Common myeloid progenitor, CD34-positive (primary cell): Measurements from ENCODE around the gene ERN2.

Experiments
- CTCF ChIA-PET: fragments of 350-600 bp; sonication (Branson Sonifier 250); formaldehyde crosslinking; loops from one replicate; lab custom pipeline; 2021; ENCODE audit warnings: antibody characterized with exemption; lab: Charles Lee
- POLR2A ChIA-PET: fragments of 350-600 bp; sonication (Branson Sonifier 250); formaldehyde crosslinking; loops from one replicate; lab custom pipeline; 2021; ENCODE audit warnings: antibody characterized with exemption; lab: Charles Lee
- DNase-seq, 3 donors: peaks; one replicate each; pipeline versions ENCODE4 v3.0.0 to v3.0.0-alpha.2; 2013
- H3K27ac ChIP-seq, 2 experiments: 1 replicate in 1 of 2; 2 replicates in 1 of 2; pipeline ENCODE4 v1.7.0; 2013; ENCODE audit warnings: inconsistent platforms in 2 of 2, low read length in 2 of 2, mild to moderate bottlenecking in 2 of 2, low read depth in 1 of 2, moderate library complexity in 1 of 2; ENCODE audit not compliant: severe bottlenecking in 2 of 2, insufficient read depth in 1 of 2, poor library complexity in 1 of 2
- H3K27me3 ChIP-seq, 5 experiments: replicated peaks in 2 of 5; 1 replicate in 3 of 5; 2 replicates in 2 of 5; pipeline versions ENCODE4 v1.6.1 to v1.7.0; 2013; ENCODE audit warnings: low read length in 4 of 5, mild to moderate bottlenecking in 2 of 5, moderate library complexity in 2 of 5, inconsistent platforms in 1 of 5; ENCODE audit not compliant: insufficient read depth in 5 of 5, control insufficient read depth in 4 of 5
- H3K36me3 ChIP-seq, 4 experiments: 1 replicate in 2 of 4; 2 replicates in 2 of 4; pipeline versions ENCODE4 v1.6.1 to v1.7.0; 2013; ENCODE audit warnings: low read length in 3 of 4, control low read depth in 1 of 4, mild to moderate bottlenecking in 1 of 4; ENCODE audit not compliant: control insufficient read depth in 4 of 4, insufficient read depth in 4 of 4
- H3K4me1 ChIP-seq, 4 experiments: 1 replicate in 3 of 4; 2 replicates in 1 of 4; pipeline versions ENCODE4 v1.6.1 to v1.7.1; 2013; ENCODE audit warnings: low read length in 3 of 4, mild to moderate bottlenecking in 3 of 4, control low read depth in 1 of 4, inconsistent platforms in 1 of 4, moderate library complexity in 1 of 4; ENCODE audit not compliant: control insufficient read depth in 4 of 4, insufficient read depth in 4 of 4; ENCODE audit errors: control extremely low read depth in 1 of 4
- H3K4me3 ChIP-seq, 7 experiments: 1 replicate in 4 of 7; 2 replicates in 3 of 7; pipeline versions ENCODE4 v1.5.1 to v1.7.0; 2013; ENCODE audit warnings: mild to moderate bottlenecking in 7 of 7, low read length in 6 of 7, moderate library complexity in 6 of 7, inconsistent platforms in 2 of 7, low read depth in 2 of 7, control low read depth in 1 of 7; ENCODE audit not compliant: insufficient read depth in 4 of 7, control insufficient read depth in 1 of 7; ENCODE audit errors: extremely low read depth in 1 of 7
- H3K9me3 ChIP-seq, 5 experiments: 1 replicate in 4 of 5; 2 replicates in 1 of 5; pipeline versions ENCODE4 v1.6.1 to v1.7.1; 2013; ENCODE audit warnings: low read length in 4 of 5, mild to moderate bottlenecking in 2 of 5, inconsistent platforms in 1 of 5, low read depth in 1 of 5, moderate library complexity in 1 of 5; ENCODE audit not compliant: control insufficient read depth in 4 of 5, insufficient read depth in 2 of 5; ENCODE audit errors: control extremely low read depth in 1 of 5
- WGBS: methylation state at CpG from one replicate; pipeline ENCODE4 v1.1.5; 2013; ENCODE audit not compliant: insufficient coverage; 5-methylcytosine and 5-hydroxymethylcytosine counted together

The ERN2 gene

DNA sequence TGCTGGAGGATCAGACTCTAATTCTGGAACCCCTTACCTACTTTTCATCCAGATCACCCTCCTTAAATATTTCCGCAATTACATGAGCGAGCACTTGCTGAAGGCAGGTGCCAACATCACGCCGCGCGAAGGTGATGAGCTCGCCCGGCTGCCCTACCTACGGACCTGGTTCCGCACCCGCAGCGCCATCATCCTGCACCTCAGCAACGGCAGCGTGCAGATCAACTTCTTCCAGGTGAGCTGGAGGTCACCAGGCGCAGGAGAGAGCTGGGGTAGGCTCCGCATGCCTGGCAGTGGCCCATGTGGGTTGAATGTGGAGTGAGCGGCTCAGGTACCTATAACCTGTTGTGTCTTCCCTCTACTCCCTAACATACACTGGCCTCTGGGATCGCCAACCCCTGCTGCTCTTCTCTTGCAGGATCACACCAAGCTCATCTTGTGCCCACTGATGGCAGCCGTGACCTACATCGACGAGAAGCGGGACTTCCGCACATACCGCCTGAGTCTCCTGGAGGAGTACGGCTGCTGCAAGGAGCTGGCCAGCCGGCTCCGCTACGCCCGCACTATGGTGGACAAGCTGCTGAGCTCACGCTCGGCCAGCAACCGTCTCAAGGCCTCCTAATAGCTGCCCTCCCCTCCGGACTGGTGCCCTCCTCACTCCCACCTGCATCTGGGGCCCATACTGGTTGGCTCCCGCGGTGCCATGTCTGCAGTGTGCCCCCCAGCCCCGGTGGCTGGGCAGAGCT lies 23.4 kb downstream of the ERN2 start:
- no peak overlapping the region for H3K27ac ChIP-seq
- H3K36me3 ChIP-seq, result peaks cover 17 to 56% (median 38%) of the 10 kb centered on the region in 4 experiments
- no peak overlapping the region for H3K4me3 ChIP-seq
- POLR2A ChIA-PET, result no interaction called here
- WGBS, result 98% methylated on average over 30 of the region's 36 CpGs
- no peaks in the 10 kb centered on the region for H3K9me3 ChIP-seq
- H3K4me1 ChIP-seq, result peaks cover 0 to 3% (median under 1%) of the 10 kb centered on the region in 4 experiments
- no peaks in the 10 kb centered on the region for H3K27me3 ChIP-seq
- no peak for DNase-seq
- CTCF ChIA-PET, result interaction anchor here (1.4 kb wide), 1 partner anchor 10 kb away, joined by 3 read pairs; no protein-coding TSS in a partner anchor

DNA sequence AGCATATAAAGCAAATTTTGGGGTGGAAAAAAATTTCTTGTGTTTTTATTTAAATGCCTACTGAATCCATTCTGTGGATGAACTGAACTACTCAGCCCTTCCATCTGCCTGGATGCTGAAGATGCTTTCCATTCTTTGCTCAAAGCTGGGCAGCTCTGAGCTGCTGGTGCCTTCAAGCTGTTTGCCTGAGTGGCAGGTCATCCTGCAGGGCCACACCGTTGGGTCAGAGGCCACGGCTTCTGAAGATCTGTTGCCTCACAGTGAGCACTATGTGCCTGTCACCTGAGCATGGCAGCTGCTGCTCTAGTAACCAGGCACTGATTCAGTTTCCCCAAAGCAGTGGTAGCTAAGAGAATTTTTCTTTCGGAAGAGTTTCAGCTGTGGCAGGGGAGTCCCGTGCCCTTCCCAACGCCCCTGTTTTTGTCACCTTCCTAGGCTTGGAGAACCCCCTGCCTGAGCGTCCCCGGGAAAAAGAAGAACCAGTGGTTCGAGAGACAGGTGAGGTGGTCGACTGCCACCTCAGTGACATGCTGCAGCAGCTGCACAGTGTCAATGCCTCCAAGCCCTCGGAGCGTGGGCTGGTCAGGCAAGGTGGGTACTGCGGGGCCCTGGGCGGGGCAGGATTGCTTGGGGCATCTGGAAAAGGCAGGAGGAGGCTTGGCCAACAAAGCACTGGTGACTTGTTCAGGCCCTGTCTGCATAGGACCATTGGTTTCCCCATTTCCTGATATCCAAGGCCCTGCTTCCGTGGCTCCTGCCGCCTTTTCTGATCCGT lies 25.8 kb downstream of the ERN2 start:
- no peaks in the 10 kb centered on the region for H3K27me3 ChIP-seq
- DNase-seq, result no peak
- POLR2A ChIA-PET, result no interaction called here
- no peak overlapping the region for H3K27ac ChIP-seq
- peaks cover 23 to 77% (median 53%) of the 10 kb centered on the region in 4 experiments for H3K36me3 ChIP-seq
- 99% methylated on average over 16 of the region's 16 CpGs for WGBS
- H3K4me3 ChIP-seq, result no peak overlapping the region
- no peaks in the 10 kb centered on the region for H3K4me1 ChIP-seq
- H3K9me3 ChIP-seq, result no peaks in the 10 kb centered on the region
- CTCF ChIA-PET, result interaction anchor here (0.6 to 1.4 kb wide), 2 partner anchors 10 to 113 kb away, joined by 3 read pairs; no protein-coding TSS in a partner anchor

DNA sequence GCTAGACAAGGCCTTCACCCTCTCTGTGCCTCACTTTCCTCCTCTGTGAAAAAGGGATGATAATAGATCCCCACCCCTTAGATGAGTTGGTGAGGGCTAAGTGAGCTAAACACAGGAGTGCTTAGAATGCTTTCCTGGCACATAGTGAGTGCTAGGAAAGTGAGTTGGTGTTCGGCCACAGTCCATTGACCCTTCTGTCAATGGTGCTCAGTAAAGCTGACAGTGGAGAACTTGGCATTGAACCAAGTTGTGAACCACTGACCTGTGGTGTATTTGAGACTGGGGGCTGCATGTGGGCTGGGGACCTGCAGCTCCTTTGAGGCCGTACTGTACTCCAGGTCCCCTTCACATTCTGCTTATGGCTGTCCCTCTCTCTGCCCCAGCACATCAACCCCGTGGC lies 29.5 kb downstream of the ERN2 start:
- Histone ChIP-seq H3K36me3 (peaks cover 22 to 70% (median 44%) of the 10 kb centered on the region in 4 experiments), H3K4me3 (no peak overlapping the region), H3K9me3 (no peaks in the 10 kb centered on the region), H3K27me3 (no peaks in the 10 kb centered on the region), H3K4me1 (peaks cover 0 to 28% (median 18%) of the 10 kb centered on the region in 4 experiments), H3K27ac (no peak overlapping the region)
- ChIA-PET CTCF (interaction anchor here (1.4 kb wide), 1 partner anchor 11 kb away, joined by 3 read pairs; no protein-coding TSS in a partner anchor), POLR2A (no interaction called here)
- WGBS, result 100% methylated on average over 3 of the region's 3 CpGs
- DNase-seq, result no peak

DNA sequence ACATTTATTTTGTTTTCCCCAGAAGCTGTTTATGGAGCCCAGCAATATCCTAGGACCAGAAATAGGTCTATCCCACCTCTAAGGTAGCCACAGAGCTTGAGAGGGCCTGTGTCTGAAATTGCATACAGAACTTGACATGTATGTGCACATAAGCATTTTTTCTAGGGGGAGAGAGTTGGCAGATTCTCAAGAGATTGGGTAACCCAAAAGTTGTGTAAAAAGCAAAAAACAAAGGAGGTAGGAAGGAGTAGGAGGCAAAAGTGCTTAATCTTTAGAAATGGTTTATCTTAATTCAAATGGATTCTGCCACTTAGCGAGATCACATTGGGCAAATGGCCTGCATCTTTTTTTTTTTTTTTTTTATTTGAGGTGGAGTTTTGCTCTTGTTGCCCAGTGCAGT lies 30.8 kb downstream of the ERN2 start:
- ChIA-PET CTCF (no interaction called here), POLR2A (no interaction called here)
- peaks cover 0 to 33% (median 22%) of the 10 kb centered on the region in 4 experiments for H3K4me1 ChIP-seq
- no peak overlapping the region for H3K4me3 ChIP-seq
- DNase-seq, result no peak
- no peaks in the 10 kb centered on the region for H3K27me3 ChIP-seq
- no peak overlapping the region for H3K27ac ChIP-seq
- H3K9me3 ChIP-seq, result no peaks in the 10 kb centered on the region
- H3K36me3 ChIP-seq, result peaks cover 16 to 57% (median 33%) of the 10 kb centered on the region in 4 experiments
- WGBS, result no CpG with 5 or more reads among the region's 1 CpG

DNA sequence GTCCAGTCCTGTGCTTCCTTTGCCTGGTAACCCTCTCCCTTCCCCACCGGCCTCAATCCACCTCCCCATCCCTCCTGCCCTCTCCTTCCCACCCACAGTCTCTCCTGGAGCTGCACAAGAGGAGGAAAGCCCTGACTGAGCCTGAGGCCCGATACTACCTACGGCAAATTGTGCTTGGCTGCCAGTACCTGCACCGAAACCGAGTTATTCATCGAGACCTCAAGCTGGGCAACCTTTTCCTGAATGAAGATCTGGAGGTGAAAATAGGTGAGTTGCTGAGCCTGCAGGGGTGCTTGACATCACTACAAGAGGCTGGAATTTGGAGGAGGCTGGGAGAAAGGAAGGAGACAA lies 33.1 kb downstream of the ERN2 start:
- Histone ChIP-seq H3K36me3 (peaks cover 11 to 46% (median 29%) of the 10 kb centered on the region in 4 experiments), H3K27ac (peak overlapping the region in 1 of 2 experiments; percentile 55), H3K9me3 (no peaks in the 10 kb centered on the region), H3K4me1 (peaks cover 0 to 33% (median 22%) of the 10 kb centered on the region in 4 experiments), H3K27me3 (no peaks in the 10 kb centered on the region), H3K4me3 (peak overlapping the region in 6 of 7 experiments; percentile 33 to 97 (median 78))
- no peak for DNase-seq
- ChIA-PET POLR2A (no interaction called here), CTCF (interaction anchor here (0.6 to 1.4 kb wide), 3 partner anchors 10 to 50 kb away, joined by 3 to 4 read pairs (median 3); no protein-coding TSS in a partner anchor)
- WGBS, result 92% methylated on average over 6 of the region's 6 CpGs

DNA sequence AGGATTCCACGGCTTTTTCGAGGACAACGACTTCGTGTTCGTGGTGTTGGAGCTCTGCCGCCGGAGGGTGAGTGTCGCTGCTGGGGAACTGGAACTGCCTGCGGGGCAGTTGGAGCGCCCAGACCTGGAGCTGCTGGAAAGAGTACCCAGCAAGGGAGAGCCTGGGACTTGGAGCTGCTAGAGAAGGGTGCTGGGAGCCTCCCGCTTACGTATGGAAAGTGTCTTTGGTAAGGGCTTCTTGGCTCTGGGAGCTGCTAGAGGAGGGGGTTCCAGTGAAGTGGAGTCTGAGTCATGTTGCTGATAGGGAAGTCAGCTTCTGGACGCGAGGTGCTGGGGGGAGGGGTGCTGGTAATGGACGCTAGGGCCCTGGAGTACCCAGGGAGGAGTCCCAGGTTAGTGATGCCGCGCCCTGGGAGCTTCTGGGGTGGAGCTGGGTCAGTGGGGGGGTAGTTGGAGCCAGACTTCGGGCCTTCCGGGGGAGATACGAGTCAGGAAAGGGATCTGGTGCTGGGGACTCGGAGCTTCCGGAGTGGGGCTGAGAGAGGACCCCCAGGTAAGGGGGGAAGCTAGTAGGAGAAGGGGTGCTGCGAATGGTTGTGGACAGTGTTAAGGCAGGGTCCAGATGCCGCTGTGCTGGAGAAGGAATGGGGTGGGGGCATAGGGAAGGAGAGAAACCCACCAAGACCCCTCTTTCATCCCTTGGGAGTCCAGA lies 33.6 kb downstream of the ERN2 start:
- peak overlapping the region in 1 of 2 experiments; percentile 55 for H3K27ac ChIP-seq

More for the DNA sequence above, 33.6 kb downstream of the ERN2 start:
- DNase-seq, result peak; percentile 29 to 78 (median 72)
- H3K4me3 ChIP-seq, result peak overlapping the region; percentile 48 to 97 (median 78)
- peaks cover 0 to 33% (median 22%) of the 10 kb centered on the region in 4 experiments for H3K4me1 ChIP-seq
- ChIA-PET POLR2A (interaction anchor here (0.8 kb wide), 1 partner anchor 29 kb away, joined by 4 read pairs; no protein-coding TSS in a partner anchor), CTCF (interaction anchor here (0.6 to 1.7 kb wide), 9 partner anchors 9 to 820 kb away, joined by 3 to 8 read pairs (median 3); no protein-coding TSS in a partner anchor)
- no peaks in the 10 kb centered on the region for H3K27me3 ChIP-seq
- H3K9me3 ChIP-seq, result no peaks in the 10 kb centered on the region
- WGBS, result 12% methylated on average over 18 of the region's 24 CpGs
- H3K36me3 ChIP-seq, result peaks cover 11 to 47% (median 28%) of the 10 kb centered on the region in 4 experiments
